Pancreas (tissue), 10 donors: Measurements from ENCODE around the gene FBLN2. TPM values are rescaled to one million over a fixed set of nuclear protein-coding genes. Genes with fewer than 3 reads are reported as not detected.

Source experiments
- ATAC-seq, 4 donors: fragments of 200-7000 bp; cut with Tn5 transposase; one replicate each; pipeline versions ENCODE4 v1.8.0 to v1.9.1; 2020; ENCODE audit warnings: mild to moderate bottlenecking in 4 of 4, moderate library complexity in 4 of 4
- DNase-seq, 6 donors: peaks; one replicate each; pipeline ENCODE4 v3.0.0-alpha.2; 2020
- FAIRE-seq: peaks from 2 replicates; lab custom pipeline; 2012; peaks lifted over from hg19 to GRCh38; lab: Jason Lieb, UNC
- H3K27ac ChIP-seq, 4 donors: fragments of 200-600 bp; sonication (generic); 1 replicate in 3 of 4; 2 replicates in 1 of 4; pipeline versions ENCODE4 v1.5.0 to v1.8.0; 2020
- H3K27me3 ChIP-seq, 4 donors: fragments of 200-600 bp; one replicate each; pipeline ENCODE4 v1.8.0; 2021
- H3K36me3 ChIP-seq, 3 donors: fragments of 200-600 bp; sonication (generic) in 1 of 3; one replicate each; pipeline versions ENCODE4 v1.5.0 to v1.8.0; 2020 to 2021
- H3K4me1 ChIP-seq, 3 donors: fragments of 200-600 bp; one replicate each; pipeline ENCODE4 v1.8.0; 2021
- H3K4me3 ChIP-seq, 4 donors: fragments of 200-600 bp; sonication (generic) in 2 of 4; one replicate each; pipeline versions ENCODE4 v1.5.0 to v1.8.0; 2020 to 2021
- H3K9me3 ChIP-seq, 4 donors: fragments of 200-600 bp; one replicate each; pipeline ENCODE4 v1.8.0; 2021
- CTCF ChIP-seq, 4 donors: fragments of 200-600 bp; sonication (generic) in 3 of 4; IDR thresholded peaks; one replicate each; pipeline versions ENCODE4 v1.5.0 to v1.8.0; 2021; ENCODE audit warnings: antibody characterized with exemption in 4 of 4
- WGBS, 2 donors: extraction: QIAGEN DNeasy Blood & Tissue Kit; methylation state at CpG; one replicate each; pipeline ENCODE4 v1.1.7; 2013; 5-methylcytosine and 5-hydroxymethylcytosine counted together
- intact Hi-C, 3 donors: fragments of 100-400 bp; cut with DNase I; formaldehyde crosslinking; loops; one replicate each; pipeline versions ENCODE4 v1.11.1 to v1.14.2; 2022
- polyA plus RNA-seq, 2 donors: library from polyadenylated mRNA; stranded (reverse); fragments of 200-250 nt; gene quantifications; one replicate each; pipeline ENCODE4 v1.2.3, GENCODE V29; 2013
- total RNA-seq, 6 donors: library from RNA; stranded (reverse); fragmentation: NEBNext Ultra II Directional in 4 of 6; extraction: Animal tissue kit (Norgen Biotek cat#: 25700) in 4 of 6; gene quantifications; one replicate each; pipeline versions ENCODE4 v1.2.1 to v1.2.4, GENCODE V29; 2021 to 2023
- donor health status: healthy with polysubstance abuse.
- donor health status: DM: no; HTN: no; CAD: no; lungs with moderate emphysema.
- donor health status: DM: no; HTN: no; CAD: no.
- donor health status: control.
- donor health status: control.
- donor health status: Bipolar disorder and iron deficiency.
- donor health status: DM: yes; HTN: yes; CAD: no.
- donor health status: DM: no; HTN: no; CAD: no.
- donor health status: DM: no; HTN: no; CAD: no.
- donor health status: DM: yes; HTN: yes; CAD: no.

The FBLN2 gene
- total and polyA plus RNA-seq, 8 donors, result 2.4 to 21.8 (median 4.2) TPM

- intact Hi-C loops, result no loop called here
- no peaks in the 10 kb centered on the region for H3K4me1 ChIP-seq
- ATAC-seq, result no peak
- no peaks in the 10 kb centered on the region for H3K27me3 ChIP-seq
- H3K9me3 ChIP-seq, result no peaks in the 10 kb centered on the region
- H3K36me3 ChIP-seq, result no peaks in the 10 kb centered on the region
- FAIRE-seq, result no peak
- DNase-seq, result no peak
- no peak overlapping the region for H3K27ac ChIP-seq
- WGBS, 2 donors, result 87 to 89% methylated on average over 20 of the region's 20 CpGs
- no peak overlapping the region for H3K4me3 ChIP-seq
- no peak for TF ChIP-seq CTCF (IDR thresholded peaks at IDR 0.05)
Measured at GRCh38 chr3:13608969-13609725, 60.2 kb downstream of the FBLN2 start.

GRCh38 chr3:13610006-13610570 is 61.2 kb downstream of the FBLN2 start:
- intact Hi-C loops, result no loop called here
- WGBS, 2 donors, result 87 to 90% methylated on average over 7 of the region's 7 CpGs
- Histone ChIP-seq H3K36me3 (no peaks in the 10 kb centered on the region), H3K27me3 (no peaks in the 10 kb centered on the region), H3K4me3 (no peak overlapping the region), H3K9me3 (no peaks in the 10 kb centered on the region), H3K27ac (no peak overlapping the region), H3K4me1 (no peaks in the 10 kb centered on the region)
- FAIRE-seq (no peak), ATAC-seq (no peak), DNase-seq (no peak)
- TF ChIP-seq CTCF (IDR thresholded peaks at IDR 0.05), result no peak

- ATAC-seq (no peak), FAIRE-seq (no peak), DNase-seq (no peak)
- no peaks in the 10 kb centered on the region for H3K36me3 ChIP-seq
- H3K27ac ChIP-seq, result no peak overlapping the region
- intact Hi-C loops, result no loop called here
- no peak for TF ChIP-seq CTCF (IDR thresholded peaks at IDR 0.05)
- no peaks in the 10 kb centered on the region for H3K9me3 ChIP-seq
- H3K27me3 ChIP-seq, result no peaks in the 10 kb centered on the region
- H3K4me1 ChIP-seq, result no peaks in the 10 kb centered on the region
- no peak overlapping the region for H3K4me3 ChIP-seq
- 82 to 89% methylated on average over 6 of the region's 6 CpGs for WGBS, 2 donors
Measured at GRCh38 chr3:13611221-13611620, 62.3 kb downstream of the FBLN2 start.

- TF ChIP-seq CTCF (IDR thresholded peaks at IDR 0.05), result no peak
- Histone ChIP-seq H3K4me3 (no peak overlapping the region), H3K36me3 (no peaks in the 10 kb centered on the region), H3K4me1 (no peaks in the 10 kb centered on the region), H3K9me3 (no peaks in the 10 kb centered on the region), H3K27ac (no peak overlapping the region), H3K27me3 (no peaks in the 10 kb centered on the region)
- FAIRE-seq (no peak), ATAC-seq (peak in 3 of 4 donors; percentile 38 to 54 (median 40)), DNase-seq (peak in 1 of 6 donors; percentile 23)
- intact Hi-C loops, result no loop called here
- 91 to 100% methylated on average over 3 of the region's 3 CpGs for WGBS, 2 donors
Measured at GRCh38 chr3:13612829-13613228, 63.9 kb downstream of the FBLN2 start.
